HUES64 (cell line): Measurements from ENCODE around the gene PHAF1.

ENCODE experiments used
- H3K27ac ChIP-seq: 2 replicates; pipeline ENCODE4 v1.7.0; 2013; ENCODE audit warnings: low read depth, low read length, inconsistent platforms
- H3K27me3 ChIP-seq: 2 replicates; pipeline ENCODE4 v1.6.1; 2013; ENCODE audit warnings: mild to moderate bottlenecking, low read length; ENCODE audit not compliant: insufficient read depth
- H3K36me3 ChIP-seq: 2 replicates; pipeline ENCODE4 v1.6.1; 2013; ENCODE audit warnings: mild to moderate bottlenecking, low read length; ENCODE audit not compliant: insufficient read depth
- H3K4me1 ChIP-seq: 2 replicates; pipeline ENCODE4 v1.6.1; 2013; ENCODE audit warnings: mild to moderate bottlenecking, low read length, moderate library complexity; ENCODE audit not compliant: insufficient read depth
- H3K4me3 ChIP-seq: 2 replicates; pipeline ENCODE4 v1.5.1; 2013; ENCODE audit warnings: mild to moderate bottlenecking, low read length, moderate library complexity
- H3K9ac ChIP-seq: 2 replicates; pipeline ENCODE4 v1.6.1; 2013; ENCODE audit warnings: mild to moderate bottlenecking, low read depth, low read length
- H3K9me3 ChIP-seq: 2 replicates; pipeline ENCODE4 v1.6.1; 2013; ENCODE audit warnings: low read depth, low read length; ENCODE audit not compliant: insufficient read depth
- WGBS: fragments of 150-250, 120-280 bp; methylation state at CpG from one replicate; pipeline ENCODE4 v1.1.7; 2013; ENCODE audit warnings: missing lambda C conversion rate; 5-methylcytosine and 5-hydroxymethylcytosine counted together

The PHAF1 gene

DNA sequence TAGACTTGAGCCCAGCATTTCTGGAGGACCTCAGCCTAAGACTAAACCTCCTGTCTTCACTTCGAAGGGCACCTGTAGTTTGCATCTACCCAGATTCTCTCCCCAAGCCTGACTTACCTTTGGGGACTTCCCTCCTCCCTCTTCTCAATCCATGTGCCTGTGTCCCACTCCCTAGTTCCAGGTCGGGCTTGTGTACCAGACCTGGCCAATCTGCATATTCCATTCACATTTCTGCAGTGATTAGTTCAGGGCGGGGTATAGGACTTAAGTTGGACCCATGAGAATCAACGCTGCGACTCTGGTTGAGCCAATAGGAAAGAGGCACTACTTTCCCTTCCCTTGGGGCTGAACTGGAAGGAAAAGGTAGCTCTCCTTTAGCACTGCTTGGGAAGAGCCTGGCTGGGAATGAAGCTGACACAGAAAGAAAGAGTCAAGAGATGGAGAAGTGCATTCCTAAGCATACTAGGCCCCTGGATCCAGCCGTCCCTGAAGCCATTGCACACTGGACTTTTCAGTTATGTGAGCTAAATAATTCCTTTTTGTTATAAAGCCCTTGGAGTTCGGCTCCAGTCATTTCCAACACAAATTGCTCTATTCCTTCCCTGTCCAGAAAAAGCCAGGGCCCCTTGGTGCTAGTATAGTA, 47.5 kb downstream of the PHAF1 start:
- H3K36me3 ChIP-seq = no peaks in the 10 kb centered on the region
- H3K27me3 ChIP-seq = peaks cover 100% of the 10 kb centered on the region
- H3K9me3 ChIP-seq = no peaks in the 10 kb centered on the region
- no peak overlapping the region for H3K27ac ChIP-seq
- H3K4me3 ChIP-seq = no peak overlapping the region
- WGBS = 52% methylated on average over 7 of the region's 7 CpGs
- H3K4me1 ChIP-seq = 0 out of 2 replicates have a peak, but pooled peaks cover 6% of the 10 kb centered on the region
- no peak overlapping the region for H3K9ac ChIP-seq

DNA sequence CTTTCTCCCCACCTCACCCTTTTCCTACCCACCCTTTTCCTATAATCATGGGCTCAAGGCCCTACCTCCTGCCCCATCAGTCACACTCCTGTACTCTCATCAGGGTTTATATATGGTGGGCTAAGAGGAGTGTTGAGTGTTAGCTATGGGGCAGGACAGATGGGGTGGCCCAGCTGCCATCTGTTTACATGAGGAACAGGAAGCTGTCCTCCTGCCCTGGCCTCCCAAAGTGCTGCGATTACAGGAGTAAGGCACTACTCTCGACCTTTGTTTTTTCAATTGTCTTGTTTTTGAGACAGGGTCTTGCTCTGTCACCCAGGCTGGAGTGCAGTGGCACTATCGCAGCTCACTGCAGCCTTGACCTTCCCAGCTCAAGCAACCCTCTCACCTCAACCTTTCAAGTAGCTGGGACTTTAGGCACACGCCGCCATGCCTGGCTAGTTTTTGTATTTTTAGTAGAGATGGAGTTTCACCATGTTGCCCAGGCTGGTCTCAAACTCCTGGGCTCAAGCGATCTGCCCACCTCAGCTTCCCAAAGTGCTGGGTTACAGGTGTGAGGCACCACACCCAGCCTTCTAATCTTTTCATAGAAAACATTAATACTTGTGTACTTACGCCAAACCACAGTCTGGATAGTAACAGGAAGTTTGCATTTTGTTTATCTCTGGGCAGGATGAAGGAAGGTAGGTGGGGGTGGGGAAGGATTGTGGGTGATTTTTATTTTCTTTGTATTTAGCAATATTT, 48.3 kb downstream of the PHAF1 start:
- no peak overlapping the region for H3K27ac ChIP-seq
- H3K4me3 ChIP-seq = no peak overlapping the region
- peaks cover 100% of the 10 kb centered on the region for H3K27me3 ChIP-seq
- WGBS = 71% methylated on average over 7 of the region's 7 CpGs
- no peaks in the 10 kb centered on the region for H3K9me3 ChIP-seq
- 0 out of 2 replicates have a peak, but pooled peaks cover 6% of the 10 kb centered on the region for H3K4me1 ChIP-seq
- no peaks in the 10 kb centered on the region for H3K36me3 ChIP-seq
- H3K9ac ChIP-seq = no peak overlapping the region

DNA sequence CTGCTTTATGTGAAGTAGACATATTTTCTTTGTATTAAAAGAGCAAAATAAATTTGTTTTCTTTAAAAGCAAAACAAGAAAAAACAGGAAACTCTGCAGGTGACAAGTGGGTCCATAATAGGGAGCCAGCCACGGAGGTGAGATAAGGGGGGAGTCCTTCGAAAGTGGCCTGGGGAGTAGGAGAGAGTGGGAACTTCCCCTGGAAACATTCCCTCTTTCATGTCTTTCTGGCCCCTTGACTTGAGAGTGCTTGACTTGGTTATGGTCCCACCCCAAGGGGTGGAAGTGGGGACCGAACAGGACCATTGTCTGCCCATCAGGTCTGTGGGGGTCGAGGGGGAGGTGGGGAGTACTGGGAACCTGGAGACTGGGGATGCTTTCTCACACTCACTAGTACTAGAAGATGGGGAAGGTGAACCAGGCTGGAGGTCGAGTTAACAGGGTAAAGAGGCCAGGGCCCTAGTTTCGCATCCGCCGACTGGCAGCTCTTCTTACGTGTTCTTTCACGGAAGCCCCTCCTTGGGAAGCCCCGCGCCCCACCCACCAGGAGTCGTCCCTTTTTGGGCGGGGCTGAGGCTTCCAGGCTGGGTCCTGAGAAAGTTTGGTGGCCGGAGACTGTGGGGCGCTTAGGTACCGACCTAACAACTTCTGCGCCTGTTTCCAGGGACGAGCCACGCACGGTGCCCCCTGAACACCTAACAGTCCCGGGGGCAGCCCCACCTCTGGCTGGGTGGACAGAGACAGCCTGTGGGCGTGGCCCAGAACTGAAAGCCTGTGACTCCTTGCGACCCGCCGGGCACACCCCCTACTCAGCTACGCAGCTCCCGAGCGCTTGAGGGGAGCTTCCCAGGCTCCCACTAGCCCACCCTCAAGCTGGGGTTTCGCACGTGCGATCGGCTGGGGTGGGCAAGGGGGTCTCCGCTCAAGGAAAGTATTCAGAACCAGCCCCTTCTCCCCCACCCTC, 49.2 kb downstream of the PHAF1 start:
- no peaks in the 10 kb centered on the region for H3K36me3 ChIP-seq
- no peak overlapping the region for H3K9ac ChIP-seq
- WGBS = 7% methylated on average over 34 of the region's 34 CpGs
- no peak overlapping the region for H3K27ac ChIP-seq
- H3K4me1 ChIP-seq = 0 out of 2 replicates have a peak, but pooled peaks cover 6% of the 10 kb centered on the region
- peaks cover 100% of the 10 kb centered on the region for H3K27me3 ChIP-seq
- H3K9me3 ChIP-seq = no peaks in the 10 kb centered on the region
- H3K4me3 ChIP-seq = peak overlapping the region; percentile 65

DNA sequence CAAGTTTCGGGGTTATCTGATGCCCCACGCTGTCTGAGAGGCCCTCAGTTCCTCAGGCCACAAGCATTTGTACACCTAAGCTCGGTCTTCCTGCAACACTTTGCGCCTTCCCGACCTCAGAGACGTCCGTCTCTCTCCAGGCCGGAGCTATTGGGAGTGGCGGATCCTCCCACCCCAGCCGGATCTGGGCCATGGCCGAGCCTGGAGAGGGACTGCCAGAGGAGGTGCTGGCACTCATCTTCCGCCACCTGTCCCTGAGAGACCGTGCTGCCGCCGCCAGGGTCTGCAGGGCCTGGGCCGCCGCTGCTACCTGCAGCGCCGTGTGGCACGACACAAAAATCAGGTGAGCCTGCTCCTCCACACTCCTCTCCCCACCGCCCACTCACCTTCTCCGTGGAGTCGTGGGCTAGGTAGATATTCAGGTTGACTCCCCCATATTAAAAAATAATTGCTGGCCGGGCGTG, 51.9 kb downstream of the PHAF1 start:
- no peak overlapping the region for H3K4me3 ChIP-seq
- peaks cover 6% of the 10 kb centered on the region; the same call in 1 of the 2 replicates for H3K4me1 ChIP-seq
- peaks cover 100% of the 10 kb centered on the region for H3K27me3 ChIP-seq
- no peak overlapping the region for H3K27ac ChIP-seq
- no peaks in the 10 kb centered on the region for H3K9me3 ChIP-seq
- WGBS = 21% methylated on average over 25 of the region's 25 CpGs
- H3K9ac ChIP-seq = no peak overlapping the region
- H3K36me3 ChIP-seq = no peaks in the 10 kb centered on the region

DNA sequence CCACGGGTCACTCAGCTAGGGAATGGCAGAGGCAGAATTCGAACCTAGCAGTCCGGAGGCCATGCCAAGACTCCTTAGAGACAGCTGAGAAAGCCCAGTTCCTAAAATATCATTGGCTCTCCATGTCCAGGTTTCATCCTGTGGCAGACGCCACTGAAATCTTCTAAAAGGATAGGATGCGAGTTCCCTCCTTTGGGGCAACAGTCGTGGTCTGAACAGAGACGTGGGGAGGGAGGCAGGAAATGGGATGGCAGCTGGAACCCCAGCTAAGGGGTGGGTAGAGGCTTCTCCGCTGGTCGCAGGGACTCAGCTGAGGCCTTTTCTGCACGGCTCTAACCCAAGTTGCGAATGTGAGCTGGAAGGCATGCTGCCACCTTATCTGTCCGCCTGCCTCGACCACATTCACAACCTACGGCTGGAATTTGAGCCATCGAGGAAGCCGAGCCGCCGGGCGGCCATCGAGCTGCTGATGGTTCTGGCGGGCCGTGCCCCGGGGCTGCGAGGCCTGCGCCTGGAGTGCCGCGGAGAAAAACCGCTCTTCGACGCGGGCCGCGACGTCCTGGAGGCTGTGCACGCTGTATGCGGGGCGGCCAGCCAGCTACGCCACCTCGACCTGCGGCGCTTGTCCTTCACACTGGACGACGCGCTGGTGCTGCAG, 52.9 kb downstream of the PHAF1 start:
- H3K4me3 ChIP-seq = peak overlapping the region; percentile 44
- H3K4me1 ChIP-seq = peaks cover 6% of the 10 kb centered on the region; the same call in 1 of the 2 replicates
- no peaks in the 10 kb centered on the region for H3K36me3 ChIP-seq
- no peak overlapping the region for H3K9ac ChIP-seq
- no peak overlapping the region for H3K27ac ChIP-seq
- no peaks in the 10 kb centered on the region for H3K9me3 ChIP-seq
- 6% methylated on average over 44 of the region's 44 CpGs for WGBS
- peaks cover 100% of the 10 kb centered on the region for H3K27me3 ChIP-seq

DNA sequence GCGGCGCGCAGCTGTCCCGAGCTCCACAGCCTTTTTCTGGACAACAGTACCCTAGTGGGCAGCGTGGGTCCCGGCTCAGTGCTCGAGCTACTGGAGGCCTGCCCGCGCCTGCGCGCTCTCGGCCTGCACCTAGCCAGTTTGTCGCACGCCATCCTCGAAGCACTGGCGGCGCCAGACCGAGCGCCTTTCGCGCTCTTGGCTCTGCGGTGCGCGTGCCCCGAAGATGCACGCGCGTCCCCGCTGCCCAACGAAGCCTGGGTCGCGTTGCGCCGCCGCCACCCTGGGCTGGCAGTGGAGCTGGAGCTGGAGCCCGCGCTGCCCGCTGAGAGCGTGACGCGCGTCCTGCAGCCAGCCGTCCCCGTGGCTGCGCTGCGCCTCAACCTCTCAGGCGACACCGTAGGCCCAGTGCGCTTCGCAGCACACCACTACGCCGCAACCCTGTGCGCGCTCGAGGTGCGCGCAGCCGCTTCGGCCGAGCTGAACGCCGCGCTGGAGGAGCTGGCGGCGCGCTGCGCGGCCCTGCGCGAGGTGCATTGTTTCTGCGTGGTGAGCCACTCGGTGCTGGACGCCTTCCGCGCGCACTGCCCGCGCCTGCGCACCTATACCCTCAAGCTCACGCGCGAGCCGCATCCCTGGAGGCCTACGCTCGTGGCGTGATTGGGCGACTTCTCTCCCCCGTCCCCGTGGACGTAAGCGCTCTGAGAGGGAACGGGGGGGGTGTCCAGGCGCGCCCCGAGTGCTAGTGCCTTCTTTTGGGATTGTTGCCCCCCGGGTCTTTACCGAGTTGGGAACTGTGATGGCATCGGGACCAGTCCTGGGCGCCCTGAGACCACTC, 53.6 kb downstream of the PHAF1 start:
- peaks cover 100% of the 10 kb centered on the region for H3K27me3 ChIP-seq
- H3K9me3 ChIP-seq = no peaks in the 10 kb centered on the region
- H3K4me3 ChIP-seq = peak overlapping the region; percentile 44
- WGBS = 2% methylated on average over 99 of the region's 99 CpGs
- H3K27ac ChIP-seq = no peak overlapping the region
- no peak overlapping the region for H3K9ac ChIP-seq
- H3K4me1 ChIP-seq = peaks cover 6% of the 10 kb centered on the region; the same call in 1 of the 2 replicates
- no peaks in the 10 kb centered on the region for H3K36me3 ChIP-seq

DNA sequence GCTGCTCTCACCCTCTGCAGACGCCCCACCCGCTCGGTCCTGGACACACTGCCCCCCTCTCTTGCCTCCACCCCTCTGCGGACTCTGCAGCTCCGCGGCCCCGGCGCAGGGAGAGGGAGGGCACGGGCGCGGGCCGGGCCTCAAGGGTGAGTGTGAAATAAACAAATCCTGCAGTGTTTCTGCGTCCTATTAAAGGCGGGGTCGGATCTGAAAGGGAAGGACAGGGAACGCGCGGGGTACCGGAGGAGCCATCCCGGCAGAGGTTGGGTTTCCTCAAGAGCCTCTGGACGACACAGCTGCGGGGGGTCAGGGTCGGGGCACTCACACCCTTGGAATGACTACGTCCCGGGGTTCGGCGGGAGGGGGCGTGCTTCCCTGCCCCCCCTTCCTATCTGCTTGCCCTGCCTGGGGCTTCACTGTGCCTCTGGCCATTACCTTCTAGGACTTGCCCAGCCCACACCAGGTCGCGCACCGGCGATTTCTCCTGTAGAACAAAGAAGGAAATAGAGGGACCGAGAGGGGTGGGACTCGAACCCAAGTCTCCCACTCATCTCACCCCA, 54.3 kb downstream of the PHAF1 start:
- Histone ChIP-seq H3K27ac (no peak overlapping the region), H3K27me3 (peaks cover 100% of the 10 kb centered on the region), H3K4me1 (peaks cover 4% of the 10 kb centered on the region; the same call in 1 of the 2 replicates), H3K9me3 (no peaks in the 10 kb centered on the region), H3K9ac (no peak overlapping the region), H3K36me3 (no peaks in the 10 kb centered on the region), H3K4me3 (peak overlapping the region; percentile 44; the same call in 1 of the 2 replicates)
- WGBS = 3% methylated on average over 28 of the region's 34 CpGs

DNA sequence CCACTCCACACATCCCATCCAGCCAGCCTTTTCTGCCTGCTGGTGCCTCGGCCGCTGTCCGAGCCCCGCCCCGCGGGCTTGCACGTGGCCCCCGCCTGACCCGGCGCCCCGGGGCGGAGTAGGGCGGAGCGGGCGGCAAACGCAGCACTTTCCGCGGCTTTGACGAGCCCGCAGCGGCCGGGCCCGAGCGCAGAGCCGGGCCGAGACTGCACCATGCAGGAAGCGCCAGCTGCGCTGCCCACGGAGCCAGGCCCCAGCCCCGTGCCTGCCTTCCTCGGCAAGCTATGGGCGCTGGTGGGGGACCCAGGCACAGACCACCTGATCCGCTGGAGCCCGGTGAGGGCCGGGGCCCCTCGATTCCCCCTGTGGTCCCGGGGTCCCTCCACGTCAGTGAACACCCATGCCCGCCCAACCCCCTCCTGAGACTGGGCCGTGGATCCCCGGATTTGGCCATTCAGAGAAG, 54.9 kb downstream of the PHAF1 start, which contains the start of gene HSF4:
Gene HSF4 (plus strand): TSS at position 147 of the 463 bp plus-strand sequence. CDS start 67 bp downstream, at position 214.
- H3K9ac ChIP-seq = no peak within 1 kb of the TSS
- no peaks in the 10 kb centered on the region for H3K9me3 ChIP-seq
- H3K27me3 ChIP-seq = peaks cover 100% of the 10 kb centered on the region
- WGBS = 3% methylated on average over 41 of the region's 41 CpGs
- no peaks in the 10 kb centered on the region for H3K36me3 ChIP-seq
- H3K27ac ChIP-seq = no peak within 1 kb of the TSS
- H3K4me1 ChIP-seq = no peaks in the 10 kb centered on the region; the same call in 1 of the 2 replicates
- peak within 1 kb of the TSS; percentile 44; the same call in 1 of the 2 replicates for H3K4me3 ChIP-seq

DNA sequence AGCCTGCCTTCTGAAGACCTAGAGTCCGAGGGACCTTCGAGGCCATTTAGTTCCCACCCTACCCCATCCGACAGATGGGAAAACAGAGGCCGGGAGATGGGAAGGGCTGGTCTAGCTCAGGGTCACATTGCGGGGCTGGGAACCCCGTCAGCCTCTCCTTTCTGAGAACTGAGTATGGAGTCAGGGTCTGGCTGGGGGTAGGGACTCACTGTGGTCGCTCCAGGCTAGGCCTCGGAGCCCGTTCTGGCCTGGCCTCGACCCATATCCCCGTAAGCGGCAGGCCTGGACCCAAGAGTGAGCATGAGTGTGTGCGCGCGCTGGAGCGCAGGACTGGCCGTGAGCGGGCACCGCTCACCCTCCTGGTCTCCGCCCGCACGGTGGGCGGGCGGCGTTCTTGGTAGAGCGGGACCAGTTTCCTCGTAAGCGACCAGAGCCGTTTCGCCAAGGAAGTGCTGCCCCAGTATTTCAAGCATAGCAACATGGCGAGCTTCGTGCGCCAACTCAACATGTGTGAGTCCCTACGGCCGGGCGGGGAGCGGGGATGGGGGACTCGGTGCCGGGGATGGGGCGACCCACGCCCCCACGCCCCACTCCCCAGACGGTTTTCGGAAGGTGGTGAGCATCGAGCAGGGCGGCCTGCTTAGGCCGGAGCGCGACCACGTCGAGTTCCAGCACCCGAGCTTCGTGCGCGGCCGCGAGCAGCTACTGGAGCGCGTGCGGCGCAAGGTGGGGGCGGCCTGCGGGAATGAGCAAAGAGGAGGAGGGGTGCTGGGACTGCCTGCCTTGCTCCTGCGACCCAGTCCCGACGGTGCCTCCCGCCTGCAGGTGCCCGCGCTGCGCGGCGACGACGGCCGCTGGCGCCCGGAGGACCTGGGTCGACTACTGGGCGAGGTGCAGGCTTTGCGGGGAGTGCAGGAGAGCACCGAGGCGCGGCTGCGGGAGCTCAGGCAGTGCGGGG, 55.7 kb downstream of the PHAF1 start:
- Histone ChIP-seq H3K9ac (no peak overlapping the region), H3K4me1 (no peaks in the 10 kb centered on the region; the same call in 1 of the 2 replicates), H3K27ac (no peak overlapping the region), H3K36me3 (no peaks in the 10 kb centered on the region), H3K9me3 (no peaks in the 10 kb centered on the region), H3K27me3 (peaks cover 98% of the 10 kb centered on the region), H3K4me3 (peak overlapping the region; percentile 29; the same call in 1 of the 2 replicates)
- WGBS = 5% methylated on average over 85 of the region's 85 CpGs
